GM18951 (cell line): Measurements from ENCODE around the gene GPLD1.

Experiments used
- POLR2A ChIP-seq: IDR thresholded peaks from 4 replicates; pipeline ENCODE4 v1.6.1; 2011; ENCODE audit warnings: mild to moderate bottlenecking; ENCODE audit not compliant: insufficient read length, insufficient read depth; ENCODE audit errors: extremely low read depth
- in situ Hi-C: fragments of 300-500 bp; cut with MboI; formaldehyde crosslinking; loops from one replicate; pipeline ENCODE4 v1.12.0; 2022; ENCODE audit warnings: low sequenced_read_pairs, mixed read lengths, inconsistent platforms; ENCODE audit not compliant: unreplicated experiment

The GPLD1 gene

DNA sequence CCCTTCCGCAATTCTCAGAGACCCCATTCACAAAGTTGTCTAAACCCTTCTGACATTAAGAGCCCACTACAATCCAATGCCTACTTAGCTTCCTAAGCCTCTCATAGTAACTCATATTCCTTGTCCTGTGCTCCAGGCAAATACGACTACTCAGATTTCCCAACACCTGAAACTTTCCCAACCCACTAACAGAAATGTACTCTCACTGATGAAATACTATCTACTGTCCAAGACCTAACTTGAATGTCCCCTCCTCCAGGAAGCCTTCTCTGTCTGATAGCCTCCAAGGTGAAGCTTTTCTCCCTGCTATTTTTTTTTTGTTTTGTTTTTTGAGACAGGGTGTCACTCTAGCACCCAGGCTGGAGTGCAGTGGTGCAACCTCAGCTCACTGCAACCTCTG lies 30.4 kb downstream of the GPLD1 start:
- TF ChIP-seq POLR2A: no peak
- in situ Hi-C loops: no loop called here

DNA sequence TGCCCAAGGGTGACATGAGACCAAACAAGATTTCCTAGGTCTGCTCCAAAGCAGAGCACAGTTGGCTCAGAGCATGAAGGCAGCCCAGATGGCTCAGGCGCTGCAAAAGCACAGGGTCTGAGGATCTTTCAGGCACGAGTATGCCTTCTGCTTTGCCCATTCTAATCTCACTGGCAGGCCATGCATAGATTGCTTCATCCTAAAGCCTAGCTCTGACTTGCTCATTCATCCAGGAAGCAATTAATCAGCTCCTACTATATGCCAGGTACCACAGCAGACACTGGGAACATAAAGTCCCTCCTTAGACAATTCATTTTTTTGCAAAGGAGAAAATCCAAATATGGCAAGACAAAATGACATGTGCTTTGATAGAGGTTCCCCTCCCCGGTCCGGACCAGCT lies 31.2 kb downstream of the GPLD1 start:
- no peak for TF ChIP-seq POLR2A
- in situ Hi-C loops: no loop called here

GRCh38 chr6:24455061-24455460 lies 34.3 kb downstream of the GPLD1 start:
- in situ Hi-C loops: no loop called here

DNA sequence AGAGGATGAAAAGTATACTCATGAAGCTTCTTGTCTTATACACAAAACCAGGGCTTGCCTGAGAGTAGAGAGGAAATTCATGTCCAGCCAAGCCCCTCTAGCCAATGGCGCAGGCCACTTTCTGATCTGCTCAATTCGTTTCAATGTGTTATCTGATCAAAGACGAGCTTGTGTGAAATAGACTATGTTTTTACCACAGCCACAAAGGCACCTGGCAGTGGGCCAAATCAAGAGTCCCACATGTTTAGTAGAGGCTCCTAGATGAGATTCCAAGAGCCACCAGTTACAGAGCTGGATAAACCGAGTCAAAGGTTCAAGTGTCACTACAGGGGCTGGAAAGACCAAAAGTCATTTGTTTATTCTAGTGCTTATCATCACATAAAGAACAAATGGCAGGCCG lies 34.9 kb downstream of the GPLD1 start:
- no peak for TF ChIP-seq POLR2A
- in situ Hi-C loops: no loop called here

More at GRCh38 chr6:24455061-24455460, 34.3 kb downstream of the GPLD1 start:
- no peak for TF ChIP-seq POLR2A

DNA sequence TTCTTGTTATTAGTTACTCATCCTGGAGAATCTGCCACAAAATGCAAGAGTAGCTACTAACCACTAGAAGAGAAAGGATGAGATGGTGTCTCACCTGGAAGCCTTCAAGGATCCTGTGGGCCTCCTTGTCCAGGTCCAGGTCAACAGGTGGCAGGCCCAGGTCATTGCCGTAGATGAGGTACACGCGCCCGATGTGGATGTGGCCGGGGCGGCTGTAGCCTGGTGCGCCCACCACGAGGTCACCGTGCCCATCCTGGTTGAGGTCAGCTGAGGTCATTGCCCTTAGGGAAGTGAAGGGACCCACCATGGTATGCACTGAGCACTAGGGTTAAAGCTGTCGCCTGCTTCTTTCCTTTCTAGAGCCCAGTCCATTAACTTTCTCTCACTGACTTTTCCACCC lies 35.5 kb downstream of the GPLD1 start:
- no peak for TF ChIP-seq POLR2A
- in situ Hi-C loops: no loop called here

- TF ChIP-seq POLR2A: no peak
Observed at GRCh38 chr6:24451581-24452388, 37.6 kb downstream of the GPLD1 start.

DNA sequence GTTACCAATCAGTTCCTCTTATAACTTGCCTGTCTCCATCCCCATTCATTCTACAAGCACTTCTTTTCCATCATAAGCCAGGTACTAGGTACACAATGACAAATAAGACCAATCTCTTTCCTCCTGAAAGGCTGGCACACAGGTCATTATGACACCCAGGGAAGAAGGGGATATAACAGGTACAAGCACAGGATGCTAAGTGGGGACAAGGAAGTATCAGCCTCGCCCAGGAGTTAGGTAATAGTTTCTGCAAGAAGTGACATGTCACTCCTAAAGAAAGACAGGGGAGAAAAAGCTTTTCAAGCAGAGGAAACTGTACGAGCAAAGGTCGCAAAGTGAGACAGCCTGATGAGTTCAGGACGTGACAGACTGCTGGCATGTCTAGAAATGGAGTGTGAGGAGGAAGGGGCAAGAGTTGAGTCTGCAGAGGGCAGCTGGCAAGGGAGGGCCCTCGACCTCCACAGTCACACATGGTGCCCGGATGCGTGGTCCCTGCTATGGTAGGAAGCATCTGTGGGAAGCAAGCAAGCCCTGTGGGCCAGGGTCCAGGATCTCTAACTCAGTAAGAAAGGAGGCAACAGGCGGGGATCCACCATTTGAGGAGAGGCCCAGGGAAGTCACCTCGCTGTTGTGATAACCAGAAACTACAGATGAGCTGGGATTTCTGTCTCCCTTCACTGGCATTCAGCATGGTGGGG lies 40.4 kb downstream of the GPLD1 start:
- in situ Hi-C loops: no loop called here
- no peak for TF ChIP-seq POLR2A

More at GRCh38 chr6:24451581-24452388, 37.6 kb downstream of the GPLD1 start:
- in situ Hi-C loops: no loop called here

DNA sequence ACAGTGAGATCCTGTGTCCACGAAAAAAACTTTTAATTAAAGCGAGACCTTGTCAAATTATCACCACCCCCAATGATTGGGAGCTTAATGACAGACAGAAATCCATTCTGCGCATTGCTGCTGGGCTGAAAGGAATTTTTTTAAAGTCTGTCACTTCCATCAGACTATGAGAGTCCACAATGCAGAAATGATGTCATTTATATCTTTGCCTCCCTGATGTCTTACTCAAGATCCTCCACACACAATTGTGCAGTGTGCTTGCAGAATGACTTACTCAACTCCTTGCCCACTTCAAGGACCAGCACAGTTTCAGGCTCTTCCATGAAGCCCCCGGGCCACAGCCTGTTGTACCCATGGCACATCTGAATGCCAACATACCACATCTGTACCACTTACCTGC lies 41.0 kb downstream of the GPLD1 start:
- TF ChIP-seq POLR2A: no peak
- in situ Hi-C loops: no loop called here

DNA sequence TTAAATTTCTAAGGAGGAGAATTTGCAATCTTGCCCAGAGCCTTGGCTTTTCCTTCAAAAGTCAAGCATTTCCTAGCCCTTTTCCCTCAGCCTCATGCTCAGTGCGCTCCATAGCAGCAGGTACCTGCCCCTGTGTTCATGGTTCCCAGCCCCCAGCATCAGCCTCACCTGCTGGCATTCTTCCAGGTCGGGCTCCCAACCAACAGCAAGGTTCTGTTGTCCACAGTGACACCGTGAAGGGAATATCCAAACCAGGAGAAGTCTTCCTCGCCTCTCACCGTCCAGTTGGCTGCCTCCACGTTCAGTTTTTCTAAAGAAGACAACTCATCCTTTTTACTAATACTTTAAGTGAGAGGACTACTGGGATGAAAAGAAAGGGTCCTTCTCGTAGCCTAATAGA lies 42.7 kb downstream of the GPLD1 start:
- in situ Hi-C loops: no loop called here
- TF ChIP-seq POLR2A: no peak

DNA sequence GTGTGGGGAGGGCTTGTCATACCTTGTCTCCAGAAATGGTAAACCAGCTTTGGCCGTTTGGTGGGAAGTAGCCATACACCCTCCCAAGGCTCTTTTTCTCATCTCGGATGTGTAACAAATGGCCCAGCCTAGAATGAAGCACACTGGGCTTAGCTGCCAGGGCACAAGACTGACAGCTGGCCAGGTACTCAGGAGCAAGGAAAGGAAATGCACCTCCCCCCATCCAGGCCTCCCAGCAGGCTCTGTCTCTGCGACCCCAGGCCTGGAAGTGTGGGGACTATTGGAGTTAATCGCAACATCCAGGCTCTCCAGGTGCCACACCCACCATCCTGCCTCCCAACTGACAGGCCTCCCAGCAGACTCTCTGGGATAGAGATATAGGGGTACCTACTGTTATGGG lies 43.7 kb downstream of the GPLD1 start:
- TF ChIP-seq POLR2A: no peak
- in situ Hi-C loops: no loop called here

DNA sequence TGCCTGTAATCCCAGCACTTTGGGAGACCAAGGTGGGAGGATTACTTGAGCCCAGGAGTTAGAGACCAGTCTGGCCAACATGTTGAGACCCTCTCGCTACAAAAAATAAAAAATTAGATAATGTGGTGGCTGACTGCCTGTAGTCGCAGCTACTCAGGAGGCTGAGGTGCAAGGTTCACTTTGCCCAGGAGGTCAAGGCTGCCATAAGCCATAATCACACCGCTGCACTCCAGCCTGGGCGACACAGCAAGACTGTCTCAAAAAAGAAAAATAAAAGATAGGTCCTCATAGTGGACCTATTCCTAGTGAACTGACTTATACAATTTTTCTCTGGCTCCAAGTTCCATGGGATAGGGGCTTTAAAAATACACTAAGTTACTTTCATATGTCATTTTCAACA lies 44.8 kb downstream of the GPLD1 start:
- no peak for TF ChIP-seq POLR2A
- in situ Hi-C loops: no loop called here

DNA sequence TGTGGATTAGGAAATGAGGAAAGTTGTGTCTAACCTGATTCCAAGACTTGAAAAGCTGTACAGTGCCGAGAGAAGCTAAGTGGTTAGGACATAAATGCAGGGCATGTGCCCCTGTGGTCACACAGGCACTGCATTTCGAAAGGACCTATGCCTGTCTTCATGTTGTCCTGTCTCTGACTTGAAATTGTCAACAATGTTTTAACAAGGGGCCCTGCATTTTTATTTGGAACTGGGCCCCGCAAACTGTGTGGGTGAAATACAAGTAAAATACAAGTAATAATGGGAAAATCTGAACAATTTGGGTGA lies 47.8 kb downstream of the GPLD1 start:
- no peak for TF ChIP-seq POLR2A
- in situ Hi-C loops: no loop called here

- in situ Hi-C loops: no loop called here
- no peak for TF ChIP-seq POLR2A
Observed at GRCh38 chr6:24440897-24441598, 48.3 kb downstream of the GPLD1 start.
